HG02840 (cell line): ENCODE results near the gene MAP1LC3A.

Experiments used
- ATAC-seq: cut with Tn5 transposase; IDR thresholded peaks from one replicate; pipeline ENCODE4 v1.9.1; 2021; ENCODE audit warnings: mild to moderate bottlenecking, moderate library complexity, moderate number of reproducible peaks; ENCODE audit not compliant: unreplicated experiment, low FRiP score

MAP1LC3A gene

GRCh38 chr20:34574426-34574825, 15.9 kb downstream of the MAP1LC3A start:
- ATAC-seq, result no peak

DNA sequence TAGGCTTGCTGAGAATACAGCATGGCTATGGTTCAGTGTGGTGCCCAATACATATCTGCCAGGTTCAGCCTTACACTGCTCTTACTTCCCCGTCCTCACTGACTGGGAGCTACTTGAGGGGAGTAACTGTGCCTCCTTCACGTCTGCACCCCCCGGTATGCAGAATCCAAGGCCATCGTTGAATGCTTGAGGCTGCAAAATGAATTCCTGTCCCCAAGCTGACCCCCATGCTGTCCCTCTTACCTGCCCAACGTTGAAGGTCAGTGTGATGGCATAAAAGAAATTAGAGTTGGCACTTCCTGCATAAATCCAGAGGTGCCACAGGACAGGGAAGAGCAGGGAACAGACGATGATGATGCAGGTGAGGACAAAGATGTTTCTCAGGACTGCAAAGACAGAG, 16.3 kb downstream of the MAP1LC3A start:
- no peak for ATAC-seq

DNA sequence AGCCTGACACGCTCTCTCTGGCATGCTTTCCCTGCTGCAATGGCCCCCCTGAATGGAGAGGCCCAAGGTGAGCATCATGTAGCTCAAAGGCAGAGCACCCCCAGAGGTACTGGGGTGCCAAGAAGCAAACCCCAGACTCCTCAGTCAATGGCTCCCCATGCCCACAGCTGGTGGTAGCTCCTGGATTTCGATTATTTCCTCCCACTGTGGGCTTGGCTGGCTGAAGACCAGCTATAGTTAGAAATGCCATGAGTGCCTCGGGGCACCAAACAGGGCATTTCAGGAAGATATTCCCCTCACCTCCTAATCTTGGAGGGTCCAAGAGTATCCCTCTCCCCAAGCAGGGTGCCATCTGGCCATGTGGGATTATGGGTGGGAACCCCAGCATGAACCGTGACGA, 16.8 kb downstream of the MAP1LC3A start:
- no peak for ATAC-seq

GRCh38 chr20:34575756-34576155, 17.2 kb downstream of the MAP1LC3A start:
- no peak for ATAC-seq

DNA sequence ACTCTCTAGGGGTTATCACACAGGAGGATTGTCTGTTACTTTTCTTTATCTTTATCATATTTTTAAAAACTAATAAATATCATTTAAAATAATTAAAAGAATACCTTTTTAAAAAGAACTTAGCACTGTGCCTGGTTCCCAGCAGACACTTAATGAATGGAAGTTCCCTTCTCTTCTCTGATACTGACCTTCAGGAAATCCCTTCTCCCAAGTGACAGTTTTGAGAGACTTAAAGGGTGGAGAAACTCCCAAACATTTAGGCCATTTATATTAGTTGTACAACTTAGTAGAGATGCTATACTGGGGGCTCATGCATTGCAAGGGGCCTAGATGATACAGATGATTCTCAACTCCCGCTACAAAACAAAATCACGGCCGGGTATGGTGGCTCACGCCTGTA, 18.5 kb downstream of the MAP1LC3A start:
- no peak for ATAC-seq

GRCh38 chr20:34578025-34578424, 19.5 kb downstream of the MAP1LC3A start:
- ATAC-seq, result no peak

- no peak for ATAC-seq
Observed at GRCh38 chr20:34578521-34578920, 20.0 kb downstream of the MAP1LC3A start.

GRCh38 chr20:34579191-34579978, 20.9 kb downstream of the MAP1LC3A start:
- no peak for ATAC-seq

GRCh38 chr20:34579979-34580940, 21.7 kb downstream of the MAP1LC3A start:
- ATAC-seq, result no peak

DNA sequence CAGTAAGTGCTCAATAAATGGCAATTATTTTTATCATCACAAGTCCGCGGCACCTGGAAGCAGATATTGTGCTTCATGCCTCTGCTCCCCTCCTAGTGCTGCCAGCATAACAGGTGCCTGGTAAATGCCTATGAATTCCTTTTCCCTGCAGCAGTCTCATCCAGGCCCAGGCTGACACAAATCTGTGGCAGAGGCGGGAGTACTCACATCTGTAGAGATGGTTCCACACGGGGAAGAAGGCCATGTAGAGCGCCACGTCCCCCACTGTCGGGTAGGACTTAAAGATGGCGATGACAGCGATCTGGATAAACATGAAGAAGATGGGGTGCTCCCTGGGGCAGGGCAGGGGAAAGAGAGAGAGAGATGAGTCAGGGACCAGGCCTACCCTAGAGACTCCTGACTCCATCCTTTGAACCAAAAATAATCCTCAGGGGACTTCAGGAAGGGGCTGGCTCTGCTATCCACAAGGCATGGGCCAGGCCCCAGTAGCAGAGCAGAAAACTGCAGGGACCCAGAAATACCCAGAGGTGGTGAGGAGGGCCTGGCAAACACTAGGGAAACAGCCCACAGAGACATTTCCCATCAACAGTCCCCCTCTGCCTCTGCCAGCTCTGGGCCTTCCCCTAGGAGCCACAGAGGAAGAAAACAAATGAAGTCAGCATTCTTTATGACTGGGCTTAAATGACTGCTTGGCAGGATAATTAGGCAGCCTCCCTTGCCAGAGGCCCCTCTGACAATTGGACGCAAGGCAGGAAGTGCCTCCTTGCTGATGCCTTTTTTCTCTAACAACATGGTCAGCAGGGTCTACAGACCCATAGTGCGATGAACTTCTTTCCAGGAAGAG, 23.0 kb downstream of the MAP1LC3A start:
- no peak for ATAC-seq

- no peak for ATAC-seq
Observed at GRCh38 chr20:34582221-34582620, 23.7 kb downstream of the MAP1LC3A start.

GRCh38 chr20:34582911-34583310, 24.4 kb downstream of the MAP1LC3A start:
- no peak for ATAC-seq

DNA sequence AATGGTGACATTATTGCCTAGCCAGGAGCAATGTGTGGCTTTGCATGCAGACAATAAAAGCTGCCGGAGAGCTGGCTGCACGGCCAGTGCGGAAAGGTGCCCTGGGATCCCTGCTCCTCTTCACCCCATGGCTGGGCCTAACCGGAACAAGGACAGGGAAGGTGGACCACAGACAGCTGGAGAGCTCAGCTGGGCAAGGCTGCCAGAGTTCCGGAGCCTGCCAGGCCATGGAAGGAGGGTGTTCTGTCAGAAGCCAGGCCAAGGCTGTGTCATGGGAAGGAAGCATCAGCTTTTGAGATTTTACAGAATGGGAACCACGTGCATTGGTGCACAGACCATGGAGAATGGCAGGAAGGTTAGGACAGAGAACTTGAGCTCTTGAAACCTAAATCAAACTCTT, 25.0 kb downstream of the MAP1LC3A start:
- ATAC-seq, result no peak

- ATAC-seq, result no peak
Observed at GRCh38 chr20:34585019-34585418, 26.5 kb downstream of the MAP1LC3A start.

DNA sequence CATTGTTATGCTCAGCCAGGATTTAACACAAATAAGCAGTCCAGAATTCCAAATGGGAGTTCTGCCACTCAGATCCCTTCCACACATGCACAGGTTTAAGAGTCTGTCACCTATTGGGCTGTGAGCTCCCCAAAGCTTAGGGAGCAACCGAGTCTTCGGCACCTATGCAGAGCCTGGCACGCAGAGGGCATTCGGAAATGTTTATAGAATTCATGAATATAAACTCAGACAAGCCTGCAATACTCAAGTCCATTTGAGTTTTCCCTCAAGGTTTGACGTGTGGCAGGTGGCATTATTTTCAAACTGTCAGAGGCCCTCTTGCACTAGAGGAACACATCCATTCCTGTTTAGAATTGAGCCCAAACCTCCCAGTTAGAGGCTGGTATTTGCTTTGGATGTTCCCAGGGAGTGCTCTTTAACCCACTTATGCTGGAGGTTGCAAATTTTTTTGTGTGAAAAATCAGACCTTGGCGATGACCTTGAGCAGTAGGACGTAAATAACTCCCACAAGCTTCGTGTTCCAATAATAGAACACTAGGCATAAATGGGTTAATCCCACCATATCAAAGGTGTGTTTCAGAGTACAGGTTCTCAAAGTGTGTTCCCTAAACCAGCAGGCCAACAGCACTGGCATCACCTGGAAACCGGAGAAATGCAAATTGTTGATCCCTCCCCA, 28.1 kb downstream of the MAP1LC3A start:
- ATAC-seq, result no peak

- ATAC-seq, result no peak
Observed at GRCh38 chr20:34595377-34596184, 37.1 kb downstream of the MAP1LC3A start.

DNA sequence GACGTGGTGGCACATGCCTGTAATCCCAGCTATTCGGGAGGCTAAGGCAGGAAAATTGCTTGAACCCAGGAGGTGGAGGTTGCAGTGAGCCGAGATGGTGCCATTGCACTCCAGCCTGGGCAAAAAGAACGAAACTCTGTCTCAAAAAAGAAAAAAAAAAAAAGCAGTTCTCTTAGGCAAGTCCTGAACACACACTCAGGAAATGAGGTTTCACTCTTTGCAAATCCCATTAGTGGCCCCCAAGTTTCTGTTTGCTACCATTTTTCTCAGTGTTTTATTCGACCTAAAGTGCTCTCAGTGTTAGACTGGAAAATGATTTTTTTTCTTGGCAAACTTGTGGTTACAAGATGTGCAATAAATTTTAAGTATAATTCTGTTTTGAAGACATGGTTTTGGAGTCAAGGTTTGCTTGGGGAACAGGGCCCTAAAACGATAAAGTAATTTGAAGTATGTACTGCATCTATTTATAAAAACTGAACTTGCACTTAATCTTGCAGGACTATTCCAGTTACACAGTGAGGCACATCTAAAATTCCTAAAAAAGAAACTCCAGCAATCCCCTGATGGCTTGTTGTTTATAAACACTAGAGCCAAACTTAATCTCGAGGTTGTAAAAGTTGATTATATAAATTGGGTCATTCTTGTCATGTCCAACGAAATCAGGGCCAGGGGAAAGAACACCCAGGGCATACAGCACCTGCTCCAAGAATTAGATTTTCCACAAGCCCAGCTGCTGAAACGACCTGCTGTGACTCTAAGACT, 42.6 kb downstream of the MAP1LC3A start:
- no peak for ATAC-seq

DNA sequence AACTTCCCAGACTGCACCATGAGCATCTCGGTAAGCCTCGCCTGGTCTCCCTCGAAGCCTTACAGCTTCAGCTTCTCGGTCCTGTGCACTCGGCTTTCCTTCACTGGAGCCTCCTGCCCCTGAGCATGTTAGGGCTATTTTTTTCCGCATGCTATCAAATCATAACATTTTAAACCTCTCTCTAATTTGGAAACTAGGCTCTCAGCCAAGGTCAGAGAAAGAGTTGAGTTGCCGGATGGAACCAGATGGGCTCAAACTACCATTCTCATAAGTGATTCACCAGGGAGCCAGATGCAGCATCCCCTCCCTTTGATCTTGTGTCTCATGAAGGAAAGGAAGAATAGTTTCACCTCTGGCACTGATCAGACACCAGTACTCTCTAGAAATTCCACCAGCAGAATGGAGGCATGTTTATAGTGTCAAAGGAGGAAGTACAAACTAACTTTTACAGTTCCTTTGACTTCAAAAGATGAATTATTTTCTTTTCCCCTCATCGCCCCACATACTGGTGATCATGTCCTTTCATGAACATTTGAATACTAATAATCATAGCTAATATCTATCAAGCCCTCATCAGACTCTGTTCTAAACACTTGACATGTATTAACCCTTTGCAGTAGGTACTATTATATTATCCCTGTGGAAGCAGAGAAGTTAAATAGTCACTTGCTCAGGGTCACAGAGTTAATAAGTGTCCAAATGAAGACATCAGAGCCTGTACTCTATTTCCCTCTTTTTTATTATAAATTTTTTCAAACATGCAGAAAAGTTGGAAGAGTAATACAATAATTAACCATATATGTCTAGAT, 46.7 kb downstream of the MAP1LC3A start:
- ATAC-seq, result no peak
